Motor neuron (in vitro differentiated cells): Measurements from ENCODE around the gene CCDC40. TPM values are rescaled to one million over a fixed set of nuclear protein-coding genes. Genes with fewer than 3 reads are reported as not detected.
"Not testable (repeated sequence)": the region's sequence is repeated elsewhere in the genome, so short reads cannot be mapped to it uniquely, and the experiment has no call there.

Source experiments
- ATAC-seq, 8 experiments: fragments of 200-7000 bp; cut with Tn5 transposase; replicated peaks in 6 of 8; 2 replicates each; pipeline ENCODE4 v1.8.0; 2021; ENCODE audit warnings: mild to moderate bottlenecking in 8 of 8, moderate library complexity in 8 of 8
- H3K27ac ChIP-seq, 2 donors: fragments of 250-450 bp; sonication (Bioruptor Pico); 2 replicates each; pipeline ENCODE4 v1.9.0; 2021; ENCODE audit warnings: antibody characterized with exemption in 2 of 2, mild to moderate bottlenecking in 2 of 2, moderate library complexity in 1 of 2
- H3K4me1 ChIP-seq, 2 donors: fragments of 250-450 bp; sonication (Bioruptor Pico); replicated peaks in 1 of 2; 2 replicates each; pipeline ENCODE4 v1.6.1; 2021; ENCODE audit warnings: antibody characterized with exemption in 2 of 2, mild to moderate bottlenecking in 2 of 2, moderate library complexity in 1 of 2
- H3K4me3 ChIP-seq, 5 donors: fragments of 250-450 bp; sonication (Bioruptor Pico); 2 replicates each; pipeline ENCODE4 v1.9.0; 2021; ENCODE audit warnings: antibody characterized with exemption in 5 of 5, mild to moderate bottlenecking in 5 of 5, moderate library complexity in 4 of 5
- WGBS, 10 experiments: fragments of 450-650 bp; shearing (Covaris generic); methylation state at CpG; one replicate each; pipeline ENCODE4 v1.0.0; 2022; 5-methylcytosine and 5-hydroxymethylcytosine counted together
- in situ Hi-C, 9 experiments: fragments of 400-800 bp; cut with MboI; loops; one replicate each; pipeline ENCODE4 v1.15.0; 2021; ENCODE audit warnings: low sequenced_read_pairs in 9 of 9, low pct_unique_long_range_greater_than_20kb in 2 of 9; ENCODE audit not compliant: unreplicated experiment in 9 of 9
- total RNA-seq, 8 experiments: library from RNA; unstranded; fragments of 300-600 nt; gene quantifications; 2 replicates each; pipeline versions ENCODE4 v1.2.3 to v1.2.4, GENCODE V29; 2022

The CCDC40 gene
- total RNA-seq, 8 experiments from 2014 or later = 2.3 to 23.0 (median 8.2) TPM

GRCh38 chr17:80087346-80088265 lies 51.2 kb downstream of the CCDC40 start:
- no peak overlapping the region for H3K27ac ChIP-seq
- WGBS, 10 experiments = 0 to 100% (median 84%) methylated on average over 1 to 10 of the region's 34 CpGs; no CpG with 5 or more reads in 4 of the 10 experiments
- no peak overlapping the region for H3K4me3 ChIP-seq
- peaks cover 0 to 4% of the 10 kb centered on the region in 2 donors for H3K4me1 ChIP-seq
- in situ Hi-C loops = no loop called here
- ATAC-seq = no peak

- no peaks in the 10 kb centered on the region for H3K4me1 ChIP-seq
- in situ Hi-C loops = no loop called here
- WGBS, 10 experiments = 76 to 100% (median 95%) methylated on average over 1 to 4 of the region's 16 CpGs; no CpG with 5 or more reads in 4 of the 10 experiments
- no peak overlapping the region for H3K4me3 ChIP-seq
- ATAC-seq = no peak
- no peak overlapping the region for H3K27ac ChIP-seq
Measured at GRCh38 chr17:80089762-80090161, 53.3 kb downstream of the CCDC40 start.

GRCh38 chr17:80090164-80090563 lies 53.7 kb downstream of the CCDC40 start:
- in situ Hi-C loops, ATAC-seq, H3K4me1 ChIP-seq, H3K4me3 ChIP-seq, H3K27ac ChIP-seq: not testable (repeated sequence)
- 89 to 100% (median 93%) methylated on average over 1 to 32 of the region's 44 CpGs; no CpG with 5 or more reads in 3 of the 10 experiments for WGBS, 10 experiments

GRCh38 chr17:80091376-80091775 lies 54.9 kb downstream of the CCDC40 start:
- no peak overlapping the region for H3K27ac ChIP-seq
- peak in 2 of 8 experiments; percentile 16 to 17 for ATAC-seq
- no CpG with 5 or more reads among the region's 4 CpGs for WGBS, 10 experiments
- H3K4me3 ChIP-seq = no peak overlapping the region
- peaks cover 0 to under 1% of the 10 kb centered on the region in 2 donors for H3K4me1 ChIP-seq
- in situ Hi-C loops = no loop called here

GRCh38 chr17:80092959-80093358 lies 56.5 kb downstream of the CCDC40 start:
- WGBS, 10 experiments = 43 to 100% (median 77%) methylated on average over 1 to 8 of the region's 8 CpGs; no CpG with 5 or more reads in 2 of the 10 experiments
- Histone ChIP-seq H3K4me1 (peaks cover 8 to 10% of the 10 kb centered on the region in 2 donors), H3K4me3 (no peak overlapping the region), H3K27ac (no peak overlapping the region)
- in situ Hi-C loops = no loop called here
- no peak for ATAC-seq

GRCh38 chr17:80095038-80095843 lies 58.8 kb downstream of the CCDC40 start:
- Histone ChIP-seq H3K27ac (no peak overlapping the region), H3K4me1 (peaks cover 8 to 10% of the 10 kb centered on the region in 2 donors), H3K4me3 (no peak overlapping the region)
- in situ Hi-C loops = no loop called here
- ATAC-seq = no peak
- WGBS, 10 experiments = 72 to 100% (median 92%) methylated on average over 1 to 14 of the region's 37 CpGs; no CpG with 5 or more reads in 5 of the 10 experiments

GRCh38 chr17:80095844-80096475 lies 59.5 kb downstream of the CCDC40 start:
- no peak for ATAC-seq
- peaks cover 12 to 13% of the 10 kb centered on the region in 2 donors for H3K4me1 ChIP-seq
- H3K27ac ChIP-seq = no peak overlapping the region
- WGBS, 10 experiments = no CpG with 5 or more reads among the region's 16 CpGs
- no peak overlapping the region for H3K4me3 ChIP-seq
- in situ Hi-C loops = no loop called here

- peak overlapping the region in 1 of 2 donors; percentile 57 for H3K27ac ChIP-seq
- peaks cover 12 to 13% of the 10 kb centered on the region in 2 donors for H3K4me1 ChIP-seq
- ATAC-seq = peak; percentile 14 to 76 (median 48)
- H3K4me3 ChIP-seq = no peak overlapping the region
- 5 to 37% methylated on average over 2 to 3 of the region's 12 CpGs; no CpG with 5 or more reads in 8 of the 10 experiments for WGBS, 10 experiments
- in situ Hi-C loops = no loop called here
Measured at GRCh38 chr17:80096561-80097021, 60.1 kb downstream of the CCDC40 start.

GRCh38 chr17:80097127-80097621 lies 60.7 kb downstream of the CCDC40 start:
- Histone ChIP-seq H3K27ac (peak overlapping the region in 1 of 2 donors; percentile 57), H3K4me3 (no peak overlapping the region), H3K4me1 (peaks cover 12 to 14% of the 10 kb centered on the region in 2 donors)
- ATAC-seq = no peak
- in situ Hi-C loops = no loop called here
- 58 to 87% (median 80%) methylated on average over 1 to 10 of the region's 17 CpGs; no CpG with 5 or more reads in 4 of the 10 experiments for WGBS, 10 experiments

GRCh38 chr17:80097844-80098691 lies 61.6 kb downstream of the CCDC40 start:
- in situ Hi-C loops = no loop called here
- WGBS, 10 experiments = 68 to 100% (median 92%) methylated on average over 1 to 8 of the region's 23 CpGs; no CpG with 5 or more reads in 1 of the 10 experiments
- Histone ChIP-seq H3K27ac (no peak overlapping the region), H3K4me1 (peaks cover 20 to 23% of the 10 kb centered on the region in 2 donors), H3K4me3 (no peak overlapping the region)
- ATAC-seq = no peak

- H3K4me1 ChIP-seq = peaks cover 33 to 37% of the 10 kb centered on the region in 2 donors
- H3K4me3 ChIP-seq = no peak overlapping the region
- 17 to 100% (median 87%) methylated on average over 1 to 13 of the region's 27 CpGs; no CpG with 5 or more reads in 2 of the 10 experiments for WGBS, 10 experiments
- no peak for ATAC-seq
- no peak overlapping the region for H3K27ac ChIP-seq
- in situ Hi-C loops = no loop called here
Measured at GRCh38 chr17:80099291-80100034, 63.0 kb downstream of the CCDC40 start.
